MG63 (cell line): ENCODE results near the gene SYCP2. TPM values are rescaled to one million over a fixed set of nuclear protein-coding genes. Genes with fewer than 3 reads are reported as not detected.
"Not testable (repeated sequence)": the region's sequence is repeated elsewhere in the genome, so short reads cannot be mapped to it uniquely, and the experiment has no call there.

Experiments
- DNase-seq: peaks from one replicate; pipeline ENCODE4 v3.0.0-alpha.2; 2020
- H3K27me3 ChIP-seq: fragments of 250-450 bp; sonication (Bioruptor Pico); 2 replicates; pipeline ENCODE4 v1.5.1; 2020; ENCODE audit warnings: mild to moderate bottlenecking, moderate library complexity
- H3K36me3 ChIP-seq: fragments of 250-450 bp; sonication (Bioruptor Pico); 2 replicates; pipeline ENCODE4 v1.5.1; 2020; ENCODE audit warnings: mild to moderate bottlenecking, moderate library complexity
- H3K4me3 ChIP-seq: fragments of 250-450 bp; sonication (Bioruptor Pico); 2 replicates; pipeline ENCODE4 v1.5.1; 2020; ENCODE audit warnings: mild to moderate bottlenecking, moderate library complexity
- H3K9me3 ChIP-seq: fragments of 250-450 bp; sonication (Bioruptor Pico); 2 replicates; pipeline ENCODE4 v1.5.1; 2020; ENCODE audit warnings: mild to moderate bottlenecking, moderate library complexity
- total RNA-seq: library from RNA; depleted of rRNA; stranded (reverse); fragments of >200 nt; shearing (Covaris generic); gene quantifications from 2 replicates; pipeline ENCODE4 v1.2.3, GENCODE V29; 2014; ENCODE audit warnings: low replicate concordance

Gene SYCP2
- total RNA-seq, 1 experiment from 2014 or later: 0.16 TPM

GRCh38 chr20:59933849-59934585, 580 bp upstream of the SYCP2 start:
- H3K9me3 ChIP-seq: no peaks in the 10 kb centered on the region
- peak overlapping the region; percentile 72 for H3K4me3 ChIP-seq
- peak; percentile 86 for DNase-seq
- H3K36me3 ChIP-seq: peaks cover 3% of the 10 kb centered on the region; the same call in 1 of the 2 replicates
- no peaks in the 10 kb centered on the region for H3K27me3 ChIP-seq

GRCh38 chr20:59932616-59933295, 681 bp downstream of the SYCP2 start:
- Histone ChIP-seq H3K9me3 (no peaks in the 10 kb centered on the region), H3K36me3 (peaks cover under 1% of the 10 kb centered on the region; the same call in 1 of the 2 replicates), H3K27me3 (no peaks in the 10 kb centered on the region), H3K4me3 (no peak overlapping the region)
- DNase-seq: no peak

GRCh38 chr20:59931511-59932312, 1.7 kb downstream of the SYCP2 start:
- H3K4me3 ChIP-seq: no peak overlapping the region
- no peaks in the 10 kb centered on the region for H3K27me3 ChIP-seq
- no peaks in the 10 kb centered on the region for H3K9me3 ChIP-seq
- no peak for DNase-seq
- H3K36me3 ChIP-seq: no peaks in the 10 kb centered on the region

- no peak overlapping the region for H3K4me3 ChIP-seq
- DNase-seq: no peak
Observed at GRCh38 chr20:59925899-59926298, 7.5 kb downstream of the SYCP2 start.

GRCh38 chr20:59925359-59925758, 8.1 kb downstream of the SYCP2 start:
- Histone ChIP-seq H3K9me3 (no peaks in the 10 kb centered on the region), H3K36me3 (no peaks in the 10 kb centered on the region), H3K27me3 (no peaks in the 10 kb centered on the region), H3K4me3 (no peak overlapping the region)
- DNase-seq: no peak

More at GRCh38 chr20:59925899-59926298, 7.5 kb downstream of the SYCP2 start:
- no peaks in the 10 kb centered on the region for H3K36me3 ChIP-seq
- no peaks in the 10 kb centered on the region for H3K27me3 ChIP-seq
- no peaks in the 10 kb centered on the region for H3K9me3 ChIP-seq

GRCh38 chr20:59923514-59923913, 9.9 kb downstream of the SYCP2 start:
- no peak for DNase-seq
- no peak overlapping the region for H3K4me3 ChIP-seq
- no peaks in the 10 kb centered on the region for H3K36me3 ChIP-seq
- no peaks in the 10 kb centered on the region for H3K9me3 ChIP-seq
- no peaks in the 10 kb centered on the region for H3K27me3 ChIP-seq

- Histone ChIP-seq H3K36me3 (no peaks in the 10 kb centered on the region), H3K4me3 (no peak overlapping the region), H3K9me3 (no peaks in the 10 kb centered on the region), H3K27me3 (no peaks in the 10 kb centered on the region)
- no peak for DNase-seq
Observed at GRCh38 chr20:59920944-59921343, 12.5 kb downstream of the SYCP2 start.

GRCh38 chr20:59912609-59913008, 20.8 kb downstream of the SYCP2 start:
- Histone ChIP-seq H3K4me3 (no peak overlapping the region), H3K27me3 (no peaks in the 10 kb centered on the region), H3K36me3 (no peaks in the 10 kb centered on the region), H3K9me3 (no peaks in the 10 kb centered on the region)
- no peak for DNase-seq

GRCh38 chr20:59911041-59911440, 22.4 kb downstream of the SYCP2 start:
- H3K4me3 ChIP-seq: no peak overlapping the region
- no peaks in the 10 kb centered on the region for H3K9me3 ChIP-seq
- no peaks in the 10 kb centered on the region for H3K36me3 ChIP-seq
- H3K27me3 ChIP-seq: no peaks in the 10 kb centered on the region
- DNase-seq: no peak

GRCh38 chr20:59908855-59909254, 24.6 kb downstream of the SYCP2 start:
- H3K27me3 ChIP-seq: no peaks in the 10 kb centered on the region

GRCh38 chr20:59903621-59904020, 29.8 kb downstream of the SYCP2 start:
- H3K27me3 ChIP-seq: no peaks in the 10 kb centered on the region
- no peak overlapping the region for H3K4me3 ChIP-seq
- DNase-seq: no peak
- no peaks in the 10 kb centered on the region for H3K36me3 ChIP-seq
- no peaks in the 10 kb centered on the region for H3K9me3 ChIP-seq

More at GRCh38 chr20:59908855-59909254, 24.6 kb downstream of the SYCP2 start:
- Histone ChIP-seq H3K4me3 (no peak overlapping the region), H3K36me3 (no peaks in the 10 kb centered on the region), H3K9me3 (no peaks in the 10 kb centered on the region)
- DNase-seq: no peak

GRCh38 chr20:59902470-59902869, 31.0 kb downstream of the SYCP2 start:
- no peak for DNase-seq
- Histone ChIP-seq H3K9me3 (no peaks in the 10 kb centered on the region), H3K36me3 (no peaks in the 10 kb centered on the region), H3K27me3 (no peaks in the 10 kb centered on the region), H3K4me3 (no peak overlapping the region)

- no peak overlapping the region for H3K4me3 ChIP-seq
- no peaks in the 10 kb centered on the region for H3K36me3 ChIP-seq
- H3K9me3 ChIP-seq: no peaks in the 10 kb centered on the region
- H3K27me3 ChIP-seq: no peaks in the 10 kb centered on the region
- DNase-seq: no peak
Observed at GRCh38 chr20:59895908-59896307, 37.5 kb downstream of the SYCP2 start.

- Histone ChIP-seq H3K4me3 (no peak overlapping the region), H3K36me3 (no peaks in the 10 kb centered on the region), H3K9me3 (no peaks in the 10 kb centered on the region), H3K27me3 (no peaks in the 10 kb centered on the region)
- no peak for DNase-seq
Observed at GRCh38 chr20:59891581-59891980, 41.9 kb downstream of the SYCP2 start.

- not testable (repeated sequence) for H3K36me3 ChIP-seq, DNase-seq, H3K27me3 ChIP-seq, H3K9me3 ChIP-seq, H3K4me3 ChIP-seq
Observed at GRCh38 chr20:59890035-59890434, 43.4 kb downstream of the SYCP2 start.

GRCh38 chr20:59888050-59888449, 45.4 kb downstream of the SYCP2 start:
- Histone ChIP-seq H3K9me3 (no peaks in the 10 kb centered on the region), H3K36me3 (no peaks in the 10 kb centered on the region), H3K4me3 (no peak overlapping the region), H3K27me3 (no peaks in the 10 kb centered on the region)
- no peak for DNase-seq

- no peaks in the 10 kb centered on the region for H3K36me3 ChIP-seq
- H3K27me3 ChIP-seq: no peaks in the 10 kb centered on the region
- DNase-seq: no peak
- H3K4me3 ChIP-seq: no peak overlapping the region
- H3K9me3 ChIP-seq: no peaks in the 10 kb centered on the region
Observed at GRCh38 chr20:59884494-59884893, 48.9 kb downstream of the SYCP2 start.
